Parietal lobe (tissue), 1 donor: ENCODE results near the gene AHNAK2. TPM values are rescaled to one million over a fixed set of nuclear protein-coding genes. Genes with fewer than 3 reads are reported as not detected.

ENCODE experiments used
- total RNA-seq: library from RNA; depleted of rRNA; stranded (reverse); fragments of >200 nt; gene quantifications from one replicate; pipeline ENCODE4 v1.2.3, GENCODE V29; 2014

AHNAK2 gene
- total RNA-seq = 31.6 TPM

GRCh38 chr14:104977681-104978653 is at the start of gene AHNAK2:
AHNAK2 (minus strand) TSS chr14:104978374; CDS start chr14:104978237, 137 bp downstream.

GRCh38 chr14:105020815-105021655 is 42.9 kb upstream of the AHNAK2 start, which contains the start of gene CDCA4:
CDCA4 (minus strand) TSS chr14:105021083; CDS start chr14:105011929, 9,154 bp downstream.

GRCh38 chr14:104985675-104986486 is 7.7 kb upstream of the AHNAK2 start, which contains the start of gene CLBA1:
CLBA1 (plus strand) TSS chr14:104985788; CDS start chr14:104986432, 644 bp downstream.

GRCh38 chr14:104924421-104925213 is 53.6 kb downstream of the AHNAK2 start, which contains the start of gene PLD4:
PLD4 (plus strand) TSS chr14:104924879; CDS start chr14:104927141, 2,262 bp downstream.

Other genes with a start within 250 kb of the AHNAK2 start
- 26.0 TPM for gene SIVA1, start 225.2 kb downstream of the AHNAK2 start, total RNA-seq
- 127 TPM for gene AKT1, start 182.6 kb downstream of the AHNAK2 start, total RNA-seq
- 0.63 TPM for gene ZBTB42, start 177.3 kb downstream of the AHNAK2 start, total RNA-seq
- gene CEP170B, start 113.1 kb downstream of the AHNAK2 start, total RNA-seq = 26.0 TPM
- gene PLD4, start 53.5 kb downstream of the AHNAK2 start, total RNA-seq = 2.5 TPM
- gene CLBA1, start 7.4 kb upstream of the AHNAK2 start, total RNA-seq = 12.5 TPM
- gene CDCA4, start 42.7 kb upstream of the AHNAK2 start, total RNA-seq = 12.5 TPM
- gene GPR132, start 87.1 kb upstream of the AHNAK2 start, total RNA-seq = 0.94 TPM
- 31.3 TPM for gene JAG2, start 190.4 kb upstream of the AHNAK2 start, total RNA-seq
- gene NUDT14, start 202.9 kb upstream of the AHNAK2 start, total RNA-seq = 24.1 TPM